WTC11 (cell line): Measurements from ENCODE around the gene PRR30.

Experiments
- CTCF ChIP-seq: fragments of 200-600 bp; IDR thresholded peaks from 2 replicates; pipeline ENCODE4 v1.8.0; 2022; ENCODE audit warnings: antibody characterized with exemption
- ELF4 ChIP-seq: sonication (generic); formaldehyde crosslinking; IDR thresholded peaks from 2 replicates; pipeline ENCODE4 v1.8.1; 2022; ENCODE audit warnings: low read depth, mild to moderate bottlenecking, moderate library complexity, missing genetic modification reagents
- FOXJ3 ChIP-seq: sonication (generic); formaldehyde crosslinking; IDR thresholded peaks from 2 replicates; pipeline ENCODE4 v1.9.0; 2021; ENCODE audit warnings: missing genetic modification reagents, mild to moderate bottlenecking, borderline replicate concordance
- NR1H2 ChIP-seq: sonication (generic); formaldehyde crosslinking; IDR thresholded peaks from 2 replicates; pipeline ENCODE4 v1.9.0; 2021; ENCODE audit warnings: mild to moderate bottlenecking, moderate library complexity, missing genetic modification reagents
- RELA ChIP-seq: sonication (generic); formaldehyde crosslinking; IDR thresholded peaks from 2 replicates; pipeline ENCODE4 v1.8.1; 2022; ENCODE audit warnings: missing genetic modification reagents, mild to moderate bottlenecking, borderline replicate concordance

- no peak for TF ChIP-seq CTCF
- no peak for TF ChIP-seq FOXJ3 (CRISPR knock-in tag)
- no peak for TF ChIP-seq ELF4 (CRISPR knock-in tag)
- no peak for TF ChIP-seq NR1H2 (CRISPR knock-in tag)
- no peak for TF ChIP-seq RELA (CRISPR knock-in tag)
Observed at GRCh38 chr2:27143285-27143684, 4.1 kb upstream of the PRR30 start.
